ENCODE results near the gene ANKRD33. TPM values are rescaled to one million over a fixed set of nuclear protein-coding genes. Genes with fewer than 3 reads are reported as not detected.

The ANKRD33 gene
- polyA plus RNA-seq, 1 donor = 0.17 TPM

DNA sequence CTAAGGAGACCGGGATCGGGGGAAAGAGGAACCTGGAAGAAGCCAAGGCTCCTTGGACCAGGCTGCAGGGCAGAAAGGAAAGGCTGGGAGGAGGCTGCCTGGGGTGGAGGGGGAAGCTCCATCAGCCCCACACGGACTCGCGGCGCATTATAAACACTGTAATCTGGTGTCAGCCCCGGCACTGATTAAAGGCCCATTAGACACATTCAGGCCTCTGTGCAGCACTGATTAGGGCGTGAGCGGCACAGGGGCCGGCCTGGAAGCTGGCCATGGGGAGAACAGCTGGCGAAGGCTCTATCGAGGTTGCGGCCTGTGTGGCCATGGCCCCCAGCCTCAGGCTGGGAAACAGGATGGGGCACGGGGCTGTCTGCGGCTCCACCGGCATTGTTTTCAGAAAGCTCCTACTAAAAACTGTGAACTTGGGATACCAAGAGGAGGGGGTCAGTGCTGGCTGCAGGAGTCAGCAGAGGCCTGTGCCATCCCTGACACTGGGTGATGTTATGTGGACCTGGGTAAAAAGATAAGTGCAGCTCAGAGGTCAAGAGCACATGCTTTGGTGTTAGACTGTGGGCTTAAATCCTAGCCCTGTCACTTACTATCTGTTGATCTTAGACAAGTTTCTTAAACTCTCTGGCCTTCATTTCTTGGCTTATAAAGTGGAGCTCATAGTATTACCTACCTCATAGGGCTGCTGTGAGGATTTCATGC lies 30.0 kb downstream of the ANKRD33 start:
- no peak for DNase-seq

GRCh38 chr12:51920046-51920445 lies 32.1 kb downstream of the ANKRD33 start:
- no peak for DNase-seq

GRCh38 chr12:51921017-51921725 lies 33.3 kb downstream of the ANKRD33 start:
- no peak for DNase-seq

- no peak for DNase-seq
These were observed 34.2 kb downstream of the ANKRD33 start for GRCh38 chr12:51922146-51922545.

DNA sequence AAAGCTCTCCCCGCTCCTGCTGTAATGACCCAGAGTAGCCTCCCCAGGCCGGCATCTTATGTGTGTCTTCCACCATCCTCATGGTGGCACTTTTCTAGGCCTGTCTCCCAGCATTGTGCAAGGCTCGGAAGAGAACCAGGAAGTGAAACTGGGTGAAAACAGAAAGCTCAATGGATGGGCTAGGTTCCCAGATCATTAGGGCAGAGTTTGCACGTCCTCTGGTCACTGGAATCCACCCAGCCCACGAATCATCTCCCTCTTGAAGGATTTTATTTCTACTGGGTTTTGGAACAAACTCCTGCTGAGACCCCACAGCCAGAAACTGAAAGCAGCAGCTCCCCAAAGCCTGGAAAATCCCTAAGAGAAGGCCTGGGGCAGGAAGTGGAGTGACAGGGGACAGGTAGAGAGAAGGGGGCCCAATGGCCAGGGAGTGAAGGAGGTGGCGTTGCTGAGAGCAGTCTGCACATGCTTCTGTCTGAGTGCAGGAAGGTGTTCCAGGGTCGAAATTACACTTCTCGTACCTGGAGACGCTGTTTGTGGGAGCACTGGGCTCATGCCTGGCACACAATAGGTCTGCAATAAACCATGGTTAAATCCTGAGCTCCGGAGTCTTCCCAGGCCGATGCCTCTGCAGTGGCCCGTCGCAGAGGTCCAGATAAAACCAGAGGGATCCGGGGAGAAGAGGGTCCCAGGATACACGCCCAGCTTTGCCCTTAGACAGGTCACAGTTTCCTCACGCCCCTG lies 35.0 kb downstream of the ANKRD33 start:
- DNase-seq = no peak

GRCh38 chr12:51923506-51924365 lies 35.8 kb downstream of the ANKRD33 start:
- DNase-seq = no peak

GRCh38 chr12:51924551-51925319 lies 36.8 kb downstream of the ANKRD33 start:
- no peak for DNase-seq

- DNase-seq = no peak
These were observed 37.6 kb downstream of the ANKRD33 start for GRCh38 chr12:51925346-51926063.

- no peak for DNase-seq
These were observed 38.2 kb downstream of the ANKRD33 start for GRCh38 chr12:51926064-51926632.

- no peak for DNase-seq
These were observed 38.8 kb downstream of the ANKRD33 start for GRCh38 chr12:51926718-51927117.

DNA sequence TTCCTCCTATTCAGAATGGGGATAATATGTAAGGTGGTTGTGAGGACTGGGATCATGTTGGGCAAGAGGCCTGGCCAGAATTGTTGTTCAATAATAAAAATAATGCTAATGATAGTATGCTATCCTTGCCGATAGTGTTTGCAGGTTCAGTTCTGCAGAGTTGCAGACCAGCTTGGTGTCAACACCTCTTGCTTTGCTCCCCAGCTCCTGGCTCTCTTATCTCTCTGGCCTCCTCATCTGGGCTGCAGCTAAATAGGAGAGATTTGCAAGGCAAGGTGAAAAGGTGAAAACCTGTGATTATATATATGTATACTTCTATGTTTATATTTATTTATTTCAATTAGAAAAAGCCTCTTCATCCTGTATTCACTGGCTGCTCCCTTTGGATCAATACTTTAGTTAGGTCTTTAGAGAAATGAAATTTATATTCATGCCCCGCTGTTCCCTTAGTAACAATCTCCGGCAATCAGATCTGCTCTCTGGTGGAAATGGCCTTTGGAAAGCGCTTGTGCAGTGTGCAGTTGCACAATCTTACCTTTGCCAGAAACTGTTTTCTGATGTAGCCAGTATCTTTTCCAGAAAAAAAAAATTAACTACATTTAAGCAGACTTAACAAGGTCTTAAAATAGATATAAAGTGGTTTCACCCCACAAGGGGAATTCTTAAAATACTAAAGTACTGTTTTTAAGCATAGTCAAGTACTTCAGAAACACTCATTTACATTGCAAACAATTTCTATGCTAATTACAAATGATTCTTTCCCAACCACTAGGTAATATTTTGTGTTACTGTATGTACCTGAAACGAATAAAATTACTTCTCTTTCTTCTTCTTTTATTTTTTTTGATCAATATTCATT lies 44.5 kb downstream of the ANKRD33 start:
- no peak for DNase-seq

DNA sequence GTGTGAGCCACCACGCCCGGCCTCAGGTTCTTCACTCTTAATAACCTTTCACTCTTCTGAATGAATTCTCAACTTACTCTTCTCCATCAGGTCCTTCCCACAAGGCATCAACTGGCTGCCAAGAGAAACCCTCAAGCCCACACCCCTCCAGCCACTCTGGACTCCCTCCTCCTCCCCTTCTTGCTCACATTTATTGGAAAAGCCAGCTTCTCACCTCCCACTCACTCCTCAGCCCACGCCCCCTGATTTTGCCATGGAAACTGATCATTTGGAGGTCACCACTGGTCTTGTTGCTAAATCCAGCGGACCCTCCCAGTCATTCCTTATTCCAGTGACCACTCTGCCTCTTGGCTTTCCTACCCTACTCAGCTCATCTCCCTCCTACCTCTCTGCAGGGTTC lies 46.2 kb downstream of the ANKRD33 start:
- no peak for DNase-seq

- no peak for DNase-seq
These were observed 50.0 kb downstream of the ANKRD33 start for GRCh38 chr12:51937926-51938325.

DNA sequence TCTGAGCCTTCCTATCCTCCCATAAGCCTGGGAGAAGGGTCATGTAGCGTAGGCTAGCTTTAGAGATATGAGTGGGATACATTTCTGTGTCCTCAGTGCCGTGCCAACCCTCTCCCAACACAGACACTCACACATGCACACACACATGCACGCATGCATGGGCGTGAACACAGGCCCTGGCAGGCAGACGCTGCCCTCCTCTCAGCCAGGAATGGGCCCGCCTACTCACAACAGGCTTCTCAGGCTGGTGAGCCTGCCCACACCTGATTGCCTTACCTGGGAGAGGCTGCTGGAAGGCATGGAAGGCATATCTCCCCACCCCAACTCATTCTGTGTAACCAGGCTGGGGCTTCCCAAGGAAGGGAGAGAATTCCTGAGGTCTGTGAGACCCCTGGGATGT lies 50.8 kb downstream of the ANKRD33 start:
- DNase-seq = no peak

GRCh38 chr12:51941011-51941581 lies 53.2 kb downstream of the ANKRD33 start:
- DNase-seq = no peak

Data from left kidney (tissue), 2 donors.